SK-N-SH (cell line): ENCODE data around the gene ITGA1. TPM values are rescaled to one million over a fixed set of nuclear protein-coding genes. Genes with fewer than 3 reads are reported as not detected.

Source experiments
- CTCF ChIA-PET: fragments of 300-600, 350-600 bp; formaldehyde crosslinking; extraction: SDS; loops from one replicate; lab custom pipeline; 2021; lab: Yijun Ruan, JAX
- POLR2A ChIA-PET: fragments of 350-600 bp; sonication (Branson Sonifier 250); formaldehyde crosslinking; extraction: SDS; loops from one replicate; lab custom pipeline; 2020; ENCODE audit warnings: antibody characterized with exemption, inconsistent platforms; lab: Yijun Ruan, JAX
- DNase-seq: peaks from one replicate; pipeline ENCODE4 v3.0.0; 2012
- H2AFZ ChIP-seq: fragments of 200-600 bp; sonication (generic); 2 replicates; pipeline ENCODE4 v1.8.1; 2016; ENCODE audit warnings: antibody characterized with exemption, mild to moderate bottlenecking, low read depth
- H3F3A ChIP-seq: fragments of 200-600 bp; sonication (generic); replicated peaks from 2 replicates; pipeline ENCODE3; 2016; ENCODE audit warnings: antibody characterized with exemption, mild to moderate bottlenecking; ENCODE audit not compliant: insufficient read depth
- H3K27ac ChIP-seq, 2 experiments: fragments of 200-500 bp in 1 of 2; fragments of 200-600 bp in 1 of 2; sonication (Bioruptor generic) in 1 of 2; sonication (generic), shearing (Covaris generic) in 1 of 2; 2 replicates each; pipeline versions ENCODE4 v1.5.1 to v1.6.1; 2014 to 2016; ENCODE audit warnings: low read depth in 2 of 2, inconsistent platforms in 1 of 2, low read length in 1 of 2, mild to moderate bottlenecking in 1 of 2, mixed read lengths in 1 of 2
- H3K27me3 ChIP-seq: fragments of 200-600 bp; sonication (generic), shearing (Covaris generic); 2 replicates; pipeline ENCODE4 v1.6.1; 2016; ENCODE audit warnings: mixed run types; ENCODE audit not compliant: insufficient read depth
- H3K36me3 ChIP-seq, 2 experiments: fragments of 200-500 bp in 1 of 2; fragments of 200-600 bp in 1 of 2; sonication (Bioruptor generic) in 1 of 2; sonication (generic) in 1 of 2; replicated peaks in 1 of 2; 2 replicates each; pipeline versions ENCODE3 to v1.5.1; 2014 to 2016; ENCODE audit warnings: low read length in 1 of 2, mild to moderate bottlenecking in 1 of 2; ENCODE audit not compliant: insufficient read depth in 2 of 2, control insufficient read depth in 1 of 2
- H3K4me1 ChIP-seq, 2 experiments: fragments of 200-500 bp in 1 of 2; fragments of 200-600 bp in 1 of 2; sonication (Bioruptor generic) in 1 of 2; sonication (generic), shearing (Covaris generic) in 1 of 2; 2 replicates each; pipeline versions ENCODE4 v1.5.1 to v1.6.1; 2014 to 2016; ENCODE audit warnings: low read depth in 1 of 2, low read length in 1 of 2, mixed run types in 1 of 2; ENCODE audit not compliant: insufficient read depth in 2 of 2, control insufficient read depth in 1 of 2
- H3K4me2 ChIP-seq: fragments of 200-600 bp; sonication (generic), shearing (Covaris generic); 2 replicates; pipeline ENCODE4 v1.6.1; 2017; ENCODE audit warnings: mixed run types
- H3K4me3 ChIP-seq, 2 experiments: fragments of 200-500 bp in 1 of 2; fragments of 200-600 bp in 1 of 2; sonication (Bioruptor generic) in 1 of 2; sonication (generic), shearing (Covaris generic) in 1 of 2; 2 replicates each; pipeline versions ENCODE4 v1.5.1 to v1.8.1; 2014 to 2016; ENCODE audit warnings: low read depth in 2 of 2, inconsistent platforms in 1 of 2, low read length in 1 of 2, mild to moderate bottlenecking in 1 of 2, mixed read lengths in 1 of 2, moderate library complexity in 1 of 2
- H3K79me2 ChIP-seq: fragments of 200-600 bp; sonication (generic); 2 replicates; pipeline ENCODE4 v1.8.1; 2017; ENCODE audit warnings: mild to moderate bottlenecking; ENCODE audit not compliant: insufficient read depth
- H3K9ac ChIP-seq: fragments of 200-600 bp; sonication (generic); 2 replicates; pipeline ENCODE4 v1.6.1; 2017; ENCODE audit warnings: mixed run types
- H3K9me2 ChIP-seq: fragments of 200-600 bp; sonication (generic); 2 replicates; pipeline ENCODE4 v1.6.1; 2017; ENCODE audit warnings: mixed run types
- H3K9me3 ChIP-seq: fragments of 200-600 bp; sonication (generic); 2 replicates; pipeline ENCODE4 v1.6.1; 2017; ENCODE audit warnings: mixed run types, mild to moderate bottlenecking, moderate library complexity
- H4K20me1 ChIP-seq: fragments of 200-600 bp; sonication (generic); 2 replicates; pipeline ENCODE4 v1.6.1; 2017; ENCODE audit warnings: mild to moderate bottlenecking, mixed run types; ENCODE audit not compliant: insufficient read depth
- CTCF ChIP-seq: fragments of 200-600 bp; sonication (generic); IDR thresholded peaks from 2 replicates; pipeline ENCODE4 v1.6.1; 2017; ENCODE audit warnings: antibody characterized with exemption, mild to moderate bottlenecking, moderate library complexity
- ELF1 ChIP-seq: IDR thresholded peaks from 2 replicates; pipeline ENCODE4 v1.4.0; 2012
- EP300 ChIP-seq, 2 experiments: IDR thresholded peaks; 2 replicates each; pipeline versions ENCODE4 v1.4.0 to v1.6.1; 2012; ENCODE audit warnings: borderline replicate concordance in 1 of 2, low read depth in 1 of 2, low read length in 1 of 2
- FOXM1 ChIP-seq: IDR thresholded peaks from 2 replicates; pipeline ENCODE4 v1.4.0; 2012; ENCODE audit warnings: low read depth, mild to moderate bottlenecking
- MAX ChIP-seq: IDR thresholded peaks from 2 replicates; pipeline ENCODE4 v1.4.0; 2012; ENCODE audit warnings: low read depth
- MEF2A ChIP-seq: IDR thresholded peaks from 2 replicates; pipeline ENCODE4 v1.4.0; 2012; ENCODE audit warnings: low read depth, borderline replicate concordance
- NRF1 ChIP-seq: IDR thresholded peaks from 2 replicates; pipeline ENCODE4 v1.6.1; 2012; ENCODE audit warnings: low read depth, mild to moderate bottlenecking, low read length
- POLR2AphosphoS5 ChIP-seq: IDR thresholded peaks from 2 replicates; pipeline ENCODE4 v1.6.1; 2012; ENCODE audit warnings: low read depth, low read length
- RAD21 ChIP-seq: IDR thresholded peaks from 2 replicates; pipeline ENCODE4 v1.6.1; 2012; ENCODE audit warnings: mild to moderate bottlenecking, low read length
- REST ChIP-seq: IDR thresholded peaks from 2 replicates; pipeline ENCODE4 v1.6.1; 2012; ENCODE audit warnings: mild to moderate bottlenecking, low read depth, low read length, moderate library complexity
- SIN3A ChIP-seq: IDR thresholded peaks from 2 replicates; pipeline ENCODE4 v1.6.1; 2012; ENCODE audit warnings: low read depth, mild to moderate bottlenecking, low read length, moderate library complexity, borderline replicate concordance
- SMC3 ChIP-seq: IDR thresholded peaks from 2 replicates; pipeline ENCODE4 v1.6.1; 2012; ENCODE audit warnings: low read depth, low read length, improper control_type of control experiment
- TAF1 ChIP-seq: IDR thresholded peaks from 2 replicates; pipeline ENCODE4 v1.6.1; 2012; ENCODE audit warnings: low read depth, mild to moderate bottlenecking, low read length, moderate library complexity, borderline replicate concordance
- TCF12 ChIP-seq: IDR thresholded peaks from 2 replicates; pipeline ENCODE4 v1.4.0; 2012
- USF1 ChIP-seq: IDR thresholded peaks from 2 replicates; pipeline ENCODE4 v1.4.0; 2012; ENCODE audit warnings: low read depth, borderline replicate concordance
- ZBTB33 ChIP-seq: IDR thresholded peaks from 2 replicates; pipeline ENCODE4 v1.4.0; 2012; ENCODE audit warnings: low read depth, borderline replicate concordance
- WGBS: methylation state at CpG from one replicate; pipeline ENCODE4 v1.1.6; 2017; ENCODE audit warnings: low lambda C conversion rate; 5-methylcytosine and 5-hydroxymethylcytosine counted together
- polyA plus RNA-seq, 3 experiments: library from polyadenylated mRNA; depleted of rRNA; stranded (reverse); fragments of >200 nt; gene quantifications; 2 replicates each; pipeline ENCODE4 v1.2.3, GENCODE V29; 2012

The ITGA1 gene
- polyA plus RNA-seq, 1 of the 3 experiments (the other 2 are of a cell fraction) = 7.7 TPM

- CTCF ChIA-PET = interaction anchor here (1.0 to 2.7 kb wide), 4 partner anchors 8 to 236 kb away, joined by 4 to 8 read pairs (median 6); partner anchors contain the start of genes ITGA1 and PELO
- 87% methylated on average over 2 of the region's 2 CpGs for WGBS
- POLR2A ChIA-PET = no interaction called here
- Histone ChIP-seq H3K36me3 (peaks cover 5 to 10% of the 10 kb centered on the region in 2 experiments), H3K4me2 (no peak overlapping the region), H3K27me3 (no peaks in the 10 kb centered on the region), H3K27ac (no peak overlapping the region), H3K4me3 (no peak overlapping the region), H3F3A (peaks cover 24% of the 10 kb centered on the region), H3K9me2 (no peaks in the 10 kb centered on the region), H3K79me2 (peaks cover 34% of the 10 kb centered on the region), H3K9ac (no peak overlapping the region)
- DNase-seq = no peak
- TF ChIP-seq SMC3 (no peak), POLR2AphosphoS5 (no peak), ZBTB33 (no peak), NRF1 (no peak), CTCF (no peak), ELF1 (no peak), REST (no peak), FOXM1 (no peak), MAX (no peak), SIN3A (no peak), TAF1 (no peak), EP300 (IDR thresholded peaks at IDR 0.05; ENCODE audit: borderline replicate concordance in 1 of 2, low read depth in 1 of 2, low read length in 1 of 2) (no peak), MEF2A (no peak), RAD21 (no peak), TCF12 (no peak), USF1 (no peak)
- TF ChIP-seq, all 33 proteins: peak for 0
- H3K9me3 ChIP-seq = no peaks in the 10 kb centered on the region
- peaks cover 6% of the 10 kb centered on the region; the same call in 1 of the 2 replicates for H4K20me1 ChIP-seq
- H2AFZ ChIP-seq = no peak overlapping the region
- H3K4me1 ChIP-seq = peaks cover 0 to 29% of the 10 kb centered on the region in 2 experiments; a peak in 2 of 4 replicates
These were observed 8.9 kb downstream of the ITGA1 start for GRCh38 chr5:52796516-52797103.
